ENCODE results near the gene ACADVL.
A peak's percentile ranks its signal among the peaks of the same experiment; 100 is the strongest.
"Not testable (repeated sequence)": the region's sequence is repeated elsewhere in the genome, so short reads cannot be mapped to it uniquely, and the experiment has no call there.

ACADVL gene

GRCh38 chr17:7219812-7220592 is at the start of gene ACADVL, which contains the start of gene DLG4:
ACADVL (plus strand) TSS chr17:7219938; CDS start chr17:7219985, 47 bp downstream.
DLG4 (minus strand) TSS chr17:7219836.
- peaks cover 4% of the 10 kb centered on the region for H3K27me3 Mint-ChIP-seq
- ATAC-seq (ENCODE audit: low read depth) (peak; percentile 69), DNase-seq (ENCODE audit: low spot score in 2 of 2) (peak; percentile 40 to 69)
- H3K4me3 Mint-ChIP-seq = peak within 1 kb of the TSS; percentile 95
- H3K4me1 Mint-ChIP-seq = peaks cover 33% of the 10 kb centered on the region
- no peaks in the 10 kb centered on the region for H3K9me3 Mint-ChIP-seq
- H3K36me3 Mint-ChIP-seq = peaks cover 9% of the 10 kb centered on the region
- H3K27ac Mint-ChIP-seq = peak within 1 kb of the TSS; percentile 86

GRCh38 chr17:7172522-7173191 is 47.1 kb upstream of the ACADVL start:
- H3K27ac Mint-ChIP-seq = not testable (repeated sequence)

GRCh38 chr17:7173687-7174602 is 45.8 kb upstream of the ACADVL start:
- peak; percentile 58 for ATAC-seq (ENCODE audit: low read depth)
- Mint-ChIP-seq H3K27me3 (peaks cover 4% of the 10 kb centered on the region), H3K27ac (no peak overlapping the region), H3K36me3 (no peaks in the 10 kb centered on the region), H3K9me3 (peaks cover 4% of the 10 kb centered on the region), H3K4me1 (no peaks in the 10 kb centered on the region), H3K4me3 (no peak overlapping the region)
- peak; percentile 20 to 38 for DNase-seq (ENCODE audit: low spot score in 2 of 2)

More at GRCh38 chr17:7172522-7173191, 47.1 kb upstream of the ACADVL start:
- not testable (repeated sequence) for H3K9me3 Mint-ChIP-seq; H3K4me1 Mint-ChIP-seq; ATAC-seq (ENCODE audit: low read depth); H3K36me3 Mint-ChIP-seq; DNase-seq (ENCODE audit: low spot score in 2 of 2); H3K27me3 Mint-ChIP-seq; H3K4me3 Mint-ChIP-seq

GRCh38 chr17:7174603-7175326 is 45.0 kb upstream of the ACADVL start:
- peaks cover 4% of the 10 kb centered on the region for H3K27me3 Mint-ChIP-seq
- no peak for DNase-seq (ENCODE audit: low spot score in 2 of 2)
- H3K36me3 Mint-ChIP-seq = no peaks in the 10 kb centered on the region
- H3K4me3 Mint-ChIP-seq = no peak overlapping the region
- no peaks in the 10 kb centered on the region for H3K9me3 Mint-ChIP-seq
- no peaks in the 10 kb centered on the region for H3K4me1 Mint-ChIP-seq
- H3K27ac Mint-ChIP-seq = no peak overlapping the region
- ATAC-seq (ENCODE audit: low read depth) = no peak

GRCh38 chr17:7175330-7175733 is 44.4 kb upstream of the ACADVL start:
- DNase-seq (ENCODE audit: low spot score in 2 of 2) = no peak
- peaks cover 4% of the 10 kb centered on the region for H3K27me3 Mint-ChIP-seq
- no peaks in the 10 kb centered on the region for H3K4me1 Mint-ChIP-seq
- H3K36me3 Mint-ChIP-seq = no peaks in the 10 kb centered on the region
- no peaks in the 10 kb centered on the region for H3K9me3 Mint-ChIP-seq
- H3K27ac Mint-ChIP-seq = no peak overlapping the region
- H3K4me3 Mint-ChIP-seq = no peak overlapping the region
- no peak for ATAC-seq (ENCODE audit: low read depth)

GRCh38 chr17:7176107-7176840 is 43.5 kb upstream of the ACADVL start:
- ATAC-seq (ENCODE audit: low read depth) = no peak
- Mint-ChIP-seq H3K4me1 (no peaks in the 10 kb centered on the region), H3K27me3 (peaks cover 4% of the 10 kb centered on the region), H3K4me3 (no peak overlapping the region), H3K9me3 (no peaks in the 10 kb centered on the region), H3K27ac (no peak overlapping the region), H3K36me3 (no peaks in the 10 kb centered on the region)
- no peak for DNase-seq (ENCODE audit: low spot score in 2 of 2)

GRCh38 chr17:7176841-7177190 is 42.9 kb upstream of the ACADVL start:
- H3K4me3 Mint-ChIP-seq = no peak overlapping the region
- no peaks in the 10 kb centered on the region for H3K36me3 Mint-ChIP-seq

GRCh38 chr17:7177191-7177953 is 42.4 kb upstream of the ACADVL start:
- Mint-ChIP-seq H3K9me3 (no peaks in the 10 kb centered on the region), H3K27me3 (peaks cover 4% of the 10 kb centered on the region), H3K4me1 (no peaks in the 10 kb centered on the region), H3K36me3 (no peaks in the 10 kb centered on the region), H3K27ac (no peak overlapping the region), H3K4me3 (no peak overlapping the region)
- DNase-seq (ENCODE audit: low spot score in 2 of 2) (peak; percentile 62 to 65), ATAC-seq (ENCODE audit: low read depth) (peak; percentile 81)

More at GRCh38 chr17:7176841-7177190, 42.9 kb upstream of the ACADVL start:
- Mint-ChIP-seq H3K4me1 (no peaks in the 10 kb centered on the region), H3K9me3 (no peaks in the 10 kb centered on the region), H3K27me3 (peaks cover 4% of the 10 kb centered on the region), H3K27ac (no peak overlapping the region)
- ATAC-seq (ENCODE audit: low read depth) = no peak
- no peak for DNase-seq (ENCODE audit: low spot score in 2 of 2)

- Mint-ChIP-seq H3K27ac (no peak overlapping the region), H3K9me3 (no peaks in the 10 kb centered on the region), H3K36me3 (no peaks in the 10 kb centered on the region), H3K4me3 (peak overlapping the region; percentile 19), H3K4me1 (no peaks in the 10 kb centered on the region), H3K27me3 (no peaks in the 10 kb centered on the region)
- no peak for ATAC-seq (ENCODE audit: low read depth)
- no peak for DNase-seq (ENCODE audit: low spot score in 2 of 2)
Observed at GRCh38 chr17:7177954-7178477, 41.7 kb upstream of the ACADVL start.

GRCh38 chr17:7178973-7179316 is 40.8 kb upstream of the ACADVL start:
- Mint-ChIP-seq H3K27me3 (no peaks in the 10 kb centered on the region), H3K4me1 (no peaks in the 10 kb centered on the region), H3K36me3 (no peaks in the 10 kb centered on the region), H3K4me3 (no peak overlapping the region), H3K27ac (no peak overlapping the region), H3K9me3 (no peaks in the 10 kb centered on the region)
- no peak for DNase-seq (ENCODE audit: low spot score in 2 of 2)
- ATAC-seq (ENCODE audit: low read depth) = no peak

- no peaks in the 10 kb centered on the region for H3K36me3 Mint-ChIP-seq
- ATAC-seq (ENCODE audit: low read depth) (no peak), DNase-seq (ENCODE audit: low spot score in 2 of 2) (no peak)
- H3K4me1 Mint-ChIP-seq = no peaks in the 10 kb centered on the region
- H3K27me3 Mint-ChIP-seq = no peaks in the 10 kb centered on the region
- H3K9me3 Mint-ChIP-seq = no peaks in the 10 kb centered on the region
- H3K4me3 Mint-ChIP-seq = no peak within 1 kb of the TSS
- H3K27ac Mint-ChIP-seq = no peak within 1 kb of the TSS
Observed at GRCh38 chr17:7179317-7180254, 40.2 kb upstream of the ACADVL start, which contains the start of gene ASGR1. ASGR1 (minus strand) TSS chr17:7179370; CDS start chr17:7178563, 807 bp downstream.

Data from memory B cell (primary cell).